ENCODE data around the gene GUK1. TPM values are rescaled to one million over a fixed set of nuclear protein-coding genes. Genes with fewer than 3 reads are reported as not detected.

Gene GUK1
- total and polyA plus RNA-seq, 2 of the 8 experiments (the other 6 are each of a cell fraction or from before 2014, with no cell fraction given) = 68.5 to 183 TPM

Small RNA genes lying within 50 kb of the gene (microRNA-seq; reads per million reads assigned to microRNA genes)
- gene MIR3620 (ENCODE audit: borderline microRNAs expressed in 2 of 2, borderline number of aligned reads in 2 of 2, borderline replicate concordance in 1 of 2) = 0 to 0.20 reads per million in 2 experiments

Small RNA genes lying within 50 kb of the gene (small RNA-seq; reads per million reads assigned to genes)
- gene AL359510.1 (ENCODE audit: insufficient read depth) = not detected

Other genes starting within 250 kb of the GUK1 start
- gene WNT9A, start 192.3 kb upstream of the GUK1 start, total RNA-seq (2021; fragmentation: NEBNext Ultra II Directional; extraction: Animal tissue kit (Norgen Biotek cat#: 25700)) = 0.78 and 1.1 TPM in 2 replicates
- gene WNT9A, start 192.3 kb upstream of the GUK1 start, polyA plus RNA-seq (2011; rRNA removed) = 1.5 and 2.2 TPM in 2 replicates
- 0.10 and 0.19 TPM in 2 replicates for gene WNT3A, start 133.3 kb upstream of the GUK1 start, total RNA-seq (2021; fragmentation: NEBNext Ultra II Directional; extraction: Animal tissue kit (Norgen Biotek cat#: 25700))
- 0.08 and 0.13 TPM in 2 replicates for gene WNT3A, start 133.3 kb upstream of the GUK1 start, polyA plus RNA-seq (2011; rRNA removed)
- gene ARF1, start 57.6 kb upstream of the GUK1 start, total RNA-seq (2021; fragmentation: NEBNext Ultra II Directional; extraction: Animal tissue kit (Norgen Biotek cat#: 25700)) = 265 and 267 TPM in 2 replicates
- gene ARF1, start 57.6 kb upstream of the GUK1 start, polyA plus RNA-seq (2011; rRNA removed) = 471 and 606 TPM in 2 replicates
- 19.9 and 22.5 TPM in 2 replicates for gene C1orf35, start 37.0 kb upstream of the GUK1 start, total RNA-seq (2021; fragmentation: NEBNext Ultra II Directional; extraction: Animal tissue kit (Norgen Biotek cat#: 25700))
- gene C1orf35, start 37.0 kb upstream of the GUK1 start, polyA plus RNA-seq (2011; rRNA removed) = 18.6 and 28.5 TPM in 2 replicates
- 59.0 and 62.7 TPM in 2 replicates for gene MRPL55, start 31.0 kb upstream of the GUK1 start, total RNA-seq (2021; fragmentation: NEBNext Ultra II Directional; extraction: Animal tissue kit (Norgen Biotek cat#: 25700))
- 244 and 249 TPM in 2 replicates for gene MRPL55, start 31.0 kb upstream of the GUK1 start, polyA plus RNA-seq (2011; rRNA removed)
- 0.54 and 0.55 TPM in 2 replicates for gene GJC2, start 9.7 kb downstream of the GUK1 start, total RNA-seq (2021; fragmentation: NEBNext Ultra II Directional; extraction: Animal tissue kit (Norgen Biotek cat#: 25700))
- 0.17 and 0.28 TPM in 2 replicates for gene GJC2, start 9.7 kb downstream of the GUK1 start, polyA plus RNA-seq (2011; rRNA removed)
- gene IBA57, start 25.5 kb downstream of the GUK1 start, total RNA-seq (2021; fragmentation: NEBNext Ultra II Directional; extraction: Animal tissue kit (Norgen Biotek cat#: 25700)) = 5.9 and 7.8 TPM in 2 replicates
- gene IBA57, start 25.5 kb downstream of the GUK1 start, polyA plus RNA-seq (2011; rRNA removed) = 2.6 and 5.3 TPM in 2 replicates
- gene OBSCN, start 67.8 kb downstream of the GUK1 start, total RNA-seq (2021; fragmentation: NEBNext Ultra II Directional; extraction: Animal tissue kit (Norgen Biotek cat#: 25700)) = 21.0 and 28.4 TPM in 2 replicates
- gene OBSCN, start 67.8 kb downstream of the GUK1 start, polyA plus RNA-seq (2011; rRNA removed) = 7.5 and 10.1 TPM in 2 replicates